HEK293 (cell line): ENCODE results near the gene POR.
A peak's percentile ranks its signal among the peaks of the same experiment; 100 is the strongest.
"Not testable (repeated sequence)": the region's sequence is repeated elsewhere in the genome, so short reads cannot be mapped to it uniquely, and the experiment has no call there.

Source experiments
- CTCF ChIA-PET: fragments of 350-600 bp; formaldehyde crosslinking; extraction: SDS; loops from one replicate; lab custom pipeline; 2021; ENCODE audit warnings: antibody characterized with exemption; lab: Yijun Ruan, JAX
- POLR2A ChIA-PET: fragments of 300-600 bp; formaldehyde crosslinking; extraction: SDS; loops from one replicate; lab custom pipeline; 2020; ENCODE audit warnings: antibody characterized with exemption, inconsistent platforms; lab: Yijun Ruan, JAX
- H3K27ac ChIP-seq: fragments of 200-500 bp; sonication (Bioruptor generic); 2 replicates; pipeline ENCODE4 v1.5.1; 2014; ENCODE audit warnings: low read depth, low read length, control low read depth, inconsistent platforms; ENCODE audit errors: extremely low read depth
- H3K36me3 ChIP-seq, 2 experiments: fragments of 200-500 bp in 1 of 2; sonication (Bioruptor generic) in 1 of 2; 1 replicate in 1 of 2; 2 replicates in 1 of 2; pipeline ENCODE4 v1.5.1; 2014 to 2017; ENCODE audit warnings: inconsistent platforms in 2 of 2, low read length in 2 of 2; ENCODE audit not compliant: control insufficient read depth in 2 of 2, insufficient read depth in 1 of 2
- H3K4me1 ChIP-seq: fragments of 200-500 bp; sonication (Bioruptor generic); 2 replicates; pipeline ENCODE4 v1.5.1; 2014; ENCODE audit warnings: mild to moderate bottlenecking, low read length, inconsistent platforms; ENCODE audit not compliant: control insufficient read depth, insufficient read depth
- H3K4me3 ChIP-seq: 2 replicates; pipeline ENCODE4 v1.5.1; 2011; ENCODE audit warnings: low read depth, mild to moderate bottlenecking, control low read depth, low read length, moderate library complexity
- H3K9me3 ChIP-seq: fragments of 200-500 bp; sonication (Bioruptor generic); 2 replicates; pipeline ENCODE4 v1.5.1; 2014; ENCODE audit warnings: low read depth, low read length, inconsistent platforms; ENCODE audit not compliant: control insufficient read depth, insufficient read depth
- EGR2 ChIP-seq: fragments of 450-650 bp; formaldehyde crosslinking; IDR thresholded peaks from 2 replicates; pipeline ENCODE4 v1.5.1; 2016; ENCODE audit warnings: low read depth, missing biosample characterization, missing genetic modification characterization
- SP3 ChIP-seq: fragments of 450-650 bp; formaldehyde crosslinking; IDR thresholded peaks from 2 replicates; pipeline ENCODE4 v1.5.1; 2016; ENCODE audit warnings: missing biosample characterization, missing genetic modification characterization
- SP7 ChIP-seq: fragments of 450-650 bp; formaldehyde crosslinking; IDR thresholded peaks from 2 replicates; pipeline ENCODE4 v1.5.1; 2016; ENCODE audit warnings: missing biosample characterization, missing genetic modification characterization
- ZBTB7A ChIP-seq: fragments of 450-650 bp; formaldehyde crosslinking; IDR thresholded peaks from 2 replicates; pipeline ENCODE4 v1.5.1; 2016; ENCODE audit warnings: low read depth, missing biosample characterization, missing genetic modification characterization
- ZFHX2 ChIP-seq: fragments of 450-650 bp; formaldehyde crosslinking; conservative IDR thresholded peaks from 2 replicates; pipeline ENCODE4 v1.5.1; 2016; ENCODE audit warnings: missing biosample characterization, missing genetic modification characterization
- ZNF19 ChIP-seq: fragments of 450-650 bp; formaldehyde crosslinking; IDR thresholded peaks from 2 replicates; pipeline ENCODE4; 2016; ENCODE audit warnings: missing biosample characterization, missing genetic modification characterization, low read depth
- ZNF24 ChIP-seq: fragments of 450-650 bp; formaldehyde crosslinking; IDR thresholded peaks from 2 replicates; pipeline ENCODE4 v1.5.1; 2016; ENCODE audit warnings: missing biosample characterization, missing genetic modification characterization
- ZNF248 ChIP-seq: fragments of 450-650 bp; formaldehyde crosslinking; IDR thresholded peaks from 2 replicates; pipeline ENCODE4 v1.5.1; 2017; ENCODE audit warnings: missing biosample characterization, missing genetic modification characterization
- ZNF302 ChIP-seq: fragments of 450-650 bp; formaldehyde crosslinking; IDR thresholded peaks from 2 replicates; pipeline ENCODE4 v1.5.1; 2016; ENCODE audit warnings: missing biosample characterization, missing genetic modification characterization, low read depth
- ZNF335 ChIP-seq: fragments of 450-650 bp; formaldehyde crosslinking; conservative IDR thresholded peaks from 2 replicates; pipeline ENCODE4 v1.5.1; 2016; ENCODE audit warnings: missing biosample characterization, missing genetic modification characterization
- ZNF350 ChIP-seq: fragments of 450-650 bp; formaldehyde crosslinking; IDR thresholded peaks from 2 replicates; pipeline ENCODE4 v1.5.0; 2017; ENCODE audit warnings: missing biosample characterization, mild to moderate bottlenecking, missing genetic modification characterization
- ZNF514 ChIP-seq: fragments of 450-650 bp; formaldehyde crosslinking; IDR thresholded peaks from 2 replicates; pipeline ENCODE4 v1.5.1; 2016; ENCODE audit warnings: missing biosample characterization, missing genetic modification characterization
- ZNF529 ChIP-seq: fragments of 450-650 bp; formaldehyde crosslinking; IDR thresholded peaks from 2 replicates; pipeline ENCODE4 v1.5.1; 2017; ENCODE audit warnings: missing genetic modification characterization, missing biosample characterization; ENCODE audit not compliant: insufficient replicate concordance
- ZNF530 ChIP-seq: fragments of 450-650 bp; formaldehyde crosslinking; IDR thresholded peaks from 2 replicates; pipeline ENCODE4 v1.5.1; 2016; ENCODE audit warnings: low read depth, missing biosample characterization, missing genetic modification characterization
- ZNF558 ChIP-seq: fragments of 450-650 bp; formaldehyde crosslinking; IDR thresholded peaks from 2 replicates; pipeline ENCODE4 v1.5.1; 2016; ENCODE audit warnings: missing biosample characterization, missing genetic modification characterization
- ZNF610 ChIP-seq: fragments of 450-650 bp; formaldehyde crosslinking; IDR thresholded peaks from 2 replicates; pipeline ENCODE4 v1.5.1; 2016; ENCODE audit warnings: missing biosample characterization, missing genetic modification characterization, borderline replicate concordance
- ZNF664 ChIP-seq: fragments of 450-650 bp; formaldehyde crosslinking; IDR thresholded peaks from 2 replicates; pipeline ENCODE4 v1.5.1; 2016; ENCODE audit warnings: missing biosample characterization, missing genetic modification characterization
- ZXDB ChIP-seq: fragments of 450-650 bp; formaldehyde crosslinking; IDR thresholded peaks from 2 replicates; pipeline ENCODE4 v1.5.1; 2016; ENCODE audit warnings: missing biosample characterization, missing genetic modification characterization
- TF ChIP-seq, protein P1 (sequence below): fragments of 450-650 bp; formaldehyde crosslinking; IDR thresholded peaks from 2 replicates; pipeline ENCODE4 v1.5.1; 2016; ENCODE audit warnings: missing biosample characterization, missing genetic modification characterization
- TF ChIP-seq, protein P2 (sequence below): fragments of 450-650 bp; formaldehyde crosslinking; IDR thresholded peaks from 2 replicates; pipeline ENCODE4 v1.5.1; 2016; ENCODE audit warnings: missing biosample characterization, missing genetic modification characterization, borderline replicate concordance

Gene POR

DNA sequence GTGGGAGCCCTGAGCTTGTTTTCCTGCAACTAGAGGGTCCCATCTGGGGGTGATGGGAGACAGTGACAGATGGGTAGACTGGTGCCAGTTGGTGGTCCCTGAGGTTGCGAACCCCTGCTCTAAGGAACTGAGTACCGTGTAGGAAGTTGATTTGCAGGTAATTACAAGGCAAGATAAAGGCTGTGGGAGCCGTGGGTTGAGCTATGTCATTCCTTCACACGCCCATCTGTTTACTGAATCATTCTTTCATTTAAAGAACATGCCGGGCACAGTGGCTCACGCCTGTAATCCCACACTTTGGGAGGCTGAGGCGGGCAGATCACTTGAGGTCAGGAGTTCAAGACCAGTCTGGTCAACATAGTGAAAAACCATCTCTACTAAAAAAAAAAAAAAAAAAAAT, 23.7 kb upstream of the POR start:
- ChIA-PET POLR2A (interaction anchor here (0.5 to 1.1 kb wide), 6 partner anchors 10 to 324 kb away, joined by 3 to 5 read pairs (median 4); no protein-coding TSS in a partner anchor), CTCF (interaction anchor here (0.6 to 2.1 kb wide), 3 partner anchors 25 to 430 kb away, joined by 3 to 11 read pairs (median 5); no protein-coding TSS in a partner anchor)
- H3K9me3 ChIP-seq, H3K4me3 ChIP-seq, H3K4me1 ChIP-seq, H3K27ac ChIP-seq: not testable (repeated sequence)
- TF ChIP-seq ZFHX2 (tag by site-specific recombination) (peak; percentile 66), EGR2 (tag by site-specific recombination) (peak; percentile 70)
- H3K36me3 ChIP-seq: peaks cover 4 to 24% of the 10 kb centered on the region in 2 experiments; a peak in 2 of 3 replicates

DNA sequence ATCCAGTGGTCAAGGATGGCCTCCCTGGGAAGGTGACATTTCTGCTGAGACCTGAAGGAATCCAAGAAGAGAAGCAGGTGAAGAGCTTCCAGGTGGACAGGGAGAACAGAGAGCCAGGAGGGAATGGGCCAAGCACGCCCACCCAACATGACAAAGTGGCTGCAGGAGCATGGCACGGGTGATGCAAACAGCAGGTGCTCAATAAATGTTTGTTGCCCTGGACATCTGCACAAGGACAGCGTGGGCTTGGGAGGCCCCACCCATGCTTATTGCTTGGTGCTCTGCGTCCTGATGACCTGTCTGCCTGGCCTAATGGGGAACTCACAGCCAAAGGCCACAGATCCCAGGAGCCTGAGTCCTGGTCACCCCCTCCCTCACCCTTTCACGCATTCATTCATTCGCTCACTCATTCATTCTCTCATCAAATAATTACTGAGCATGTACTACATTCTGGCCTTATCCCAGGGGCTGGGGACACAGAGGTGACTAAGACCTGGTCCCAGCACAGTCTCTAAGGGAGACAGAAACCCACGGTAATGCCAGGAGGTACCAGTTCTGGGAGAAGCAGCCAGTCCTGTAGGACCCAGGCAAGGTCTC, 23.0 kb upstream of the POR start:
- Histone ChIP-seq H3K27ac (no peak overlapping the region), H3K9me3 (no peaks in the 10 kb centered on the region), H3K36me3 (peaks cover 0 to 18% of the 10 kb centered on the region in 2 experiments; a peak in 2 of 3 replicates), H3K4me1 (no peaks in the 10 kb centered on the region), H3K4me3 (no peak overlapping the region)
- POLR2A ChIA-PET: interaction anchor here (0.5 to 1.0 kb wide), 4 partner anchors 9 to 323 kb away, joined by 3 to 5 read pairs (median 4); no protein-coding TSS in a partner anchor
- TF ChIP-seq ZNF529: no peak
- TF ChIP-seq ZNF24 (tag by site-specific recombination): 0 out of 2 replicates have a peak, but pooled peaks have one; percentile 51
- no peak for TF ChIP-seq ZBTB7A
- TF ChIP-seq ZNF664 (tag by site-specific recombination): 0 out of 2 replicates have a peak, but pooled peaks have one; percentile 13
- CTCF ChIA-PET: interaction anchor here (0.6 to 2.1 kb wide), 2 partner anchors 129 to 429 kb away, joined by 5 to 11 read pairs; no protein-coding TSS in a partner anchor

DNA sequence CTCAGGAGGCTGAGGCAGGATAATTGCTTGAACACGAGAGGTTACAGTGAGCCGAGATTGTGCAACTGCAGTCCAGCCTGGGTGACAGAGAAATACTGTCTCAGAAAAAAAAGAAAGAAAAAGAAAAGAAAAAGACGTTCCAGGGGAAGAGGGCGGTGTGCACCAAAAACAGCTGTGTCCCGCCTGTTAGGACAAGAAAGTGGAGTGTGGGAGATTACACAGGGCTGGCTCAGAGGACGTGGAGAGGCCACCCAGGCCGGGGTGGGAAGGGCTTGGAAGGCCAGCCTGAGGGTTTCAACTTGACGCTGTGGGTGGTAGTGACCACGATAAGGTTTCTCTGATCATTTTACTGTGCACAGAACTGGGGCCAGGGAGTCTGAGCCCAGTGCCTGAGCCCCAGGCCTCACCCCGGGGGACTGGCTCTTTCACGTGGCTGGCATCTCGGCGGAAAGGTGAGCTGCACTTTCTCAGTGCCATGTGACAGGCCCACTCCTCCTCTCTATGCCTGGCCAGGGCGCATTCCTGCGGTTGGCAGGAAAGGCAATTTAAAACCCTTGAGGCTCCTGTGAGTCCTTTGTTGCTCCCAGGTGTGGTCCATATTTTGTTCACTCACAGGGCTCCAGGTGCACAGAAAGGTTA, 22.2 kb upstream of the POR start:
- Histone ChIP-seq H3K27ac (no peak overlapping the region), H3K9me3 (no peaks in the 10 kb centered on the region), H3K36me3 (peaks cover 0 to 14% of the 10 kb centered on the region in 2 experiments; a peak in 1 of 3 replicates), H3K4me3 (no peak overlapping the region), H3K4me1 (no peaks in the 10 kb centered on the region)
- POLR2A ChIA-PET: no interaction called here
- TF ChIP-seq SP7 (tag by site-specific recombination): no peak
- TF ChIP-seq SP3: no peak
- TF ChIP-seq ZNF514: no peak
- no peak for TF ChIP-seq ZNF335 (tag by site-specific recombination)
- no peak for TF ChIP-seq ZNF610 (tag by site-specific recombination)
- TF ChIP-seq ZNF248 (tag by site-specific recombination): no peak
- no peak for TF ChIP-seq ZNF350 (tag by site-specific recombination)
- no peak for TF ChIP-seq ZXDB (tag by site-specific recombination)
- no peak for TF ChIP-seq ZNF19 (tag by site-specific recombination)
- TF ChIP-seq ZNF558 (tag by site-specific recombination): no peak
- TF ChIP-seq, protein P1, sequence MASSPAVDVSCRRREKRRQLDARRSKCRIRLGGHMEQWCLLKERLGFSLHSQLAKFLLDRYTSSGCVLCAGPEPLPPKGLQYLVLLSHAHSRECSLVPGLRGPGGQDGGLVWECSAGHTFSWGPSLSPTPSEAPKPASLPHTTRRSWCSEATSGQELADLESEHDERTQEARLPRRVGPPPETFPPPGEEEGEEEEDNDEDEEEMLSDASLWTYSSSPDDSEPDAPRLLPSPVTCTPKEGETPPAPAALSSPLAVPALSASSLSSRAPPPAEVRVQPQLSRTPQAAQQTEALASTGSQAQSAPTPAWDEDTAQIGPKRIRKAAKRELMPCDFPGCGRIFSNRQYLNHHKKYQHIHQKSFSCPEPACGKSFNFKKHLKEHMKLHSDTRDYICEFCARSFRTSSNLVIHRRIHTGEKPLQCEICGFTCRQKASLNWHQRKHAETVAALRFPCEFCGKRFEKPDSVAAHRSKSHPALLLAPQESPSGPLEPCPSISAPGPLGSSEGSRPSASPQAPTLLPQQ: no peak
- no peak for TF ChIP-seq ZNF302 (tag by site-specific recombination)
- TF ChIP-seq, protein P2, sequence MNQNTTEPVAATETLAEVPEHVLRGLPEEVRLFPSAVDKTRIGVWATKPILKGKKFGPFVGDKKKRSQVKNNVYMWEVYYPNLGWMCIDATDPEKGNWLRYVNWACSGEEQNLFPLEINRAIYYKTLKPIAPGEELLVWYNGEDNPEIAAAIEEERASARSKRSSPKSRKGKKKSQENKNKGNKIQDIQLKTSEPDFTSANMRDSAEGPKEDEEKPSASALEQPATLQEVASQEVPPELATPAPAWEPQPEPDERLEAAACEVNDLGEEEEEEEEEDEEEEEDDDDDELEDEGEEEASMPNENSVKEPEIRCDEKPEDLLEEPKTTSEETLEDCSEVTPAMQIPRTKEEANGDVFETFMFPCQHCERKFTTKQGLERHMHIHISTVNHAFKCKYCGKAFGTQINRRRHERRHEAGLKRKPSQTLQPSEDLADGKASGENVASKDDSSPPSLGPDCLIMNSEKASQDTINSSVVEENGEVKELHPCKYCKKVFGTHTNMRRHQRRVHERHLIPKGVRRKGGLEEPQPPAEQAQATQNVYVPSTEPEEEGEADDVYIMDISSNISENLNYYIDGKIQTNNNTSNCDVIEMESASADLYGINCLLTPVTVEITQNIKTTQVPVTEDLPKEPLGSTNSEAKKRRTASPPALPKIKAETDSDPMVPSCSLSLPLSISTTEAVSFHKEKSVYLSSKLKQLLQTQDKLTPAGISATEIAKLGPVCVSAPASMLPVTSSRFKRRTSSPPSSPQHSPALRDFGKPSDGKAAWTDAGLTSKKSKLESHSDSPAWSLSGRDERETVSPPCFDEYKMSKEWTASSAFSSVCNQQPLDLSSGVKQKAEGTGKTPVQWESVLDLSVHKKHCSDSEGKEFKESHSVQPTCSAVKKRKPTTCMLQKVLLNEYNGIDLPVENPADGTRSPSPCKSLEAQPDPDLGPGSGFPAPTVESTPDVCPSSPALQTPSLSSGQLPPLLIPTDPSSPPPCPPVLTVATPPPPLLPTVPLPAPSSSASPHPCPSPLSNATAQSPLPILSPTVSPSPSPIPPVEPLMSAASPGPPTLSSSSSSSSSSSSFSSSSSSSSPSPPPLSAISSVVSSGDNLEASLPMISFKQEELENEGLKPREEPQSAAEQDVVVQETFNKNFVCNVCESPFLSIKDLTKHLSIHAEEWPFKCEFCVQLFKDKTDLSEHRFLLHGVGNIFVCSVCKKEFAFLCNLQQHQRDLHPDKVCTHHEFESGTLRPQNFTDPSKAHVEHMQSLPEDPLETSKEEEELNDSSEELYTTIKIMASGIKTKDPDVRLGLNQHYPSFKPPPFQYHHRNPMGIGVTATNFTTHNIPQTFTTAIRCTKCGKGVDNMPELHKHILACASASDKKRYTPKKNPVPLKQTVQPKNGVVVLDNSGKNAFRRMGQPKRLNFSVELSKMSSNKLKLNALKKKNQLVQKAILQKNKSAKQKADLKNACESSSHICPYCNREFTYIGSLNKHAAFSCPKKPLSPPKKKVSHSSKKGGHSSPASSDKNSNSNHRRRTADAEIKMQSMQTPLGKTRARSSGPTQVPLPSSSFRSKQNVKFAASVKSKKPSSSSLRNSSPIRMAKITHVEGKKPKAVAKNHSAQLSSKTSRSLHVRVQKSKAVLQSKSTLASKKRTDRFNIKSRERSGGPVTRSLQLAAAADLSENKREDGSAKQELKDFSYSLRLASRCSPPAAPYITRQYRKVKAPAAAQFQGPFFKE (tag by site-specific recombination): no peak
- no peak for TF ChIP-seq ZNF530 (tag by site-specific recombination)
- CTCF ChIA-PET: no interaction called here
